ENCODE data around the gene SLC44A2.

Gene SLC44A2

GRCh38 chr19:10688545-10689280, 63.4 kb downstream of the SLC44A2 start:
- Histone ChIP-seq H3K27me3 (ENCODE audit: control insufficient read depth in 1 of 2, insufficient read depth in 1 of 2, low read length in 2 of 2) (no peaks in the 10 kb centered on the region), H2BK15ac (ENCODE audit: low read depth, poor library complexity, severe bottlenecking) (no peak overlapping the region), H3K18ac (ENCODE audit: low read depth in 1 of 2, low read length in 2 of 2) (no peak overlapping the region), H3K4me2 (ENCODE audit: low read length, poor library complexity, severe bottlenecking) (no peak overlapping the region), H2BK120ac (ENCODE audit: low read depth, low read length) (no peak overlapping the region), H2AFZ (ENCODE audit: low read depth, low read length) (no peak overlapping the region), H3K27ac (ENCODE audit: low read length, poor library complexity, severe bottlenecking) (no peak overlapping the region), H2BK5ac (ENCODE audit: low read depth, low read length, poor library complexity, severe bottlenecking) (no peak overlapping the region), H3K36me3 (ENCODE audit: control insufficient read depth in 1 of 2, insufficient read depth in 2 of 2, low read depth in 1 of 2, low read length in 2 of 2) (peaks cover 79 to 90% of the 10 kb centered on the region in 2 experiments), H3K4me1 (ENCODE audit: control insufficient read depth, insufficient read depth, low read depth, low read length) (peaks cover 12% of the 10 kb centered on the region), H3K4ac (ENCODE audit: low read depth in 1 of 2, low read length in 2 of 2) (no peak overlapping the region), H2AK5ac (ENCODE audit: low read length, severe bottlenecking) (no peak overlapping the region), H4K8ac (ENCODE audit: low read length) (no peak overlapping the region), H3K9ac (ENCODE audit: low read length) (no peak overlapping the region), H3K9me3 (ENCODE audit: control insufficient read depth, low read length) (no peaks in the 10 kb centered on the region), H3K14ac (ENCODE audit: low read length in 2 of 2) (no peak overlapping the region), H3K79me1 (replicated peaks; ENCODE audit: low read length, poor library complexity, severe bottlenecking) (peaks cover 56% of the 10 kb centered on the region), H3K23ac (ENCODE audit: low read length in 2 of 2) (no peak overlapping the region), H4K91ac (ENCODE audit: low read length) (no peak overlapping the region), H3K4me3 (ENCODE audit: insufficient read depth in 1 of 2, low read depth in 1 of 2, low read length in 2 of 2) (no peak overlapping the region), H2BK12ac (ENCODE audit: low read length in 2 of 2) (no peak overlapping the region)
- WGBS, result 98% methylated on average over 27 of the region's 27 CpGs
- DNase-seq, result no peak

GRCh38 chr19:10690341-10690781, 65.0 kb downstream of the SLC44A2 start:
- Histone ChIP-seq H3K18ac (ENCODE audit: low read depth in 1 of 2, low read length in 2 of 2) (no peak overlapping the region), H3K4me1 (ENCODE audit: control insufficient read depth, insufficient read depth, low read depth, low read length) (peaks cover 20% of the 10 kb centered on the region), H2BK5ac (ENCODE audit: low read depth, low read length, poor library complexity, severe bottlenecking) (no peak overlapping the region), H4K91ac (ENCODE audit: low read length) (no peak overlapping the region), H2BK15ac (ENCODE audit: low read depth, poor library complexity, severe bottlenecking) (no peak overlapping the region), H3K9ac (ENCODE audit: low read length) (no peak overlapping the region), H3K14ac (ENCODE audit: low read length in 2 of 2) (no peak overlapping the region), H4K8ac (ENCODE audit: low read length) (no peak overlapping the region), H2BK120ac (ENCODE audit: low read depth, low read length) (no peak overlapping the region), H3K23ac (ENCODE audit: low read length in 2 of 2) (no peak overlapping the region), H2AFZ (ENCODE audit: low read depth, low read length) (no peak overlapping the region), H3K36me3 (ENCODE audit: control insufficient read depth in 1 of 2, insufficient read depth in 2 of 2, low read depth in 1 of 2, low read length in 2 of 2) (peaks cover 63 to 80% of the 10 kb centered on the region in 2 experiments), H3K9me3 (ENCODE audit: control insufficient read depth, low read length) (no peaks in the 10 kb centered on the region), H3K4me2 (ENCODE audit: low read length, poor library complexity, severe bottlenecking) (no peak overlapping the region), H3K27ac (ENCODE audit: low read length, poor library complexity, severe bottlenecking) (no peak overlapping the region), H3K79me1 (replicated peaks; ENCODE audit: low read length, poor library complexity, severe bottlenecking) (peaks cover 52% of the 10 kb centered on the region), H3K27me3 (ENCODE audit: control insufficient read depth in 1 of 2, insufficient read depth in 1 of 2, low read length in 2 of 2) (no peaks in the 10 kb centered on the region), H3K4me3 (ENCODE audit: insufficient read depth in 1 of 2, low read depth in 1 of 2, low read length in 2 of 2) (no peak overlapping the region), H3K4ac (ENCODE audit: low read depth in 1 of 2, low read length in 2 of 2) (no peak overlapping the region), H2BK12ac (ENCODE audit: low read length in 2 of 2) (no peak overlapping the region), H2AK5ac (ENCODE audit: low read length, severe bottlenecking) (no peak overlapping the region)
- peak; percentile 56 for DNase-seq
- 91% methylated on average over 7 of the region's 7 CpGs for WGBS

GRCh38 chr19:10691178-10691881, 66.0 kb downstream of the SLC44A2 start:
- no peak overlapping the region for H3K18ac ChIP-seq (ENCODE audit: low read depth in 1 of 2, low read length in 2 of 2)
- peaks cover 24% of the 10 kb centered on the region for H3K4me1 ChIP-seq (ENCODE audit: control insufficient read depth, insufficient read depth, low read depth, low read length)
- H3K9me3 ChIP-seq (ENCODE audit: control insufficient read depth, low read length), result no peaks in the 10 kb centered on the region
- WGBS, result 95% methylated on average over 23 of the region's 23 CpGs
- H4K8ac ChIP-seq (ENCODE audit: low read length), result no peak overlapping the region
- no peak overlapping the region for H2BK5ac ChIP-seq (ENCODE audit: low read depth, low read length, poor library complexity, severe bottlenecking)
- H3K79me1 ChIP-seq (replicated peaks; ENCODE audit: low read length, poor library complexity, severe bottlenecking), result peaks cover 49% of the 10 kb centered on the region
- no peak overlapping the region for H3K27ac ChIP-seq (ENCODE audit: low read length, poor library complexity, severe bottlenecking)
- no peak overlapping the region for H3K4me3 ChIP-seq (ENCODE audit: insufficient read depth in 1 of 2, low read depth in 1 of 2, low read length in 2 of 2)
- no peak overlapping the region for H2AFZ ChIP-seq (ENCODE audit: low read depth, low read length)
- no peak overlapping the region for H3K4ac ChIP-seq (ENCODE audit: low read depth in 1 of 2, low read length in 2 of 2)
- no peak overlapping the region for H2BK12ac ChIP-seq (ENCODE audit: low read length in 2 of 2)
- no peak overlapping the region for H3K23ac ChIP-seq (ENCODE audit: low read length in 2 of 2)
- no peaks in the 10 kb centered on the region for H3K27me3 ChIP-seq (ENCODE audit: control insufficient read depth in 1 of 2, insufficient read depth in 1 of 2, low read length in 2 of 2)
- H3K14ac ChIP-seq (ENCODE audit: low read length in 2 of 2), result no peak overlapping the region
- H3K36me3 ChIP-seq (ENCODE audit: control insufficient read depth in 1 of 2, insufficient read depth in 2 of 2, low read depth in 1 of 2, low read length in 2 of 2), result peaks cover 57 to 71% of the 10 kb centered on the region in 2 experiments
- peak overlapping the region; percentile 34 for H4K91ac ChIP-seq (ENCODE audit: low read length)
- no peak overlapping the region for H3K4me2 ChIP-seq (ENCODE audit: low read length, poor library complexity, severe bottlenecking)
- H2BK15ac ChIP-seq (ENCODE audit: low read depth, poor library complexity, severe bottlenecking), result no peak overlapping the region
- DNase-seq, result no peak
- H2AK5ac ChIP-seq (ENCODE audit: low read length, severe bottlenecking), result no peak overlapping the region
- H2BK120ac ChIP-seq (ENCODE audit: low read depth, low read length), result no peak overlapping the region
- H3K9ac ChIP-seq (ENCODE audit: low read length), result no peak overlapping the region

GRCh38 chr19:10691883-10692282, 66.5 kb downstream of the SLC44A2 start:
- no peak overlapping the region for H3K4me2 ChIP-seq (ENCODE audit: low read length, poor library complexity, severe bottlenecking)
- H2BK12ac ChIP-seq (ENCODE audit: low read length in 2 of 2), result no peak overlapping the region
- H3K9ac ChIP-seq (ENCODE audit: low read length), result no peak overlapping the region
- H2BK120ac ChIP-seq (ENCODE audit: low read depth, low read length), result no peak overlapping the region
- no peak overlapping the region for H2AK5ac ChIP-seq (ENCODE audit: low read length, severe bottlenecking)
- WGBS, result 92% methylated on average over 5 of the region's 5 CpGs
- no peak overlapping the region for H2BK15ac ChIP-seq (ENCODE audit: low read depth, poor library complexity, severe bottlenecking)
- no peak overlapping the region for H3K14ac ChIP-seq (ENCODE audit: low read length in 2 of 2)
- no peak overlapping the region for H3K23ac ChIP-seq (ENCODE audit: low read length in 2 of 2)
- H3K18ac ChIP-seq (ENCODE audit: low read depth in 1 of 2, low read length in 2 of 2), result no peak overlapping the region
- H3K4me1 ChIP-seq (ENCODE audit: control insufficient read depth, insufficient read depth, low read depth, low read length), result peaks cover 22% of the 10 kb centered on the region
- no peaks in the 10 kb centered on the region for H3K27me3 ChIP-seq (ENCODE audit: control insufficient read depth in 1 of 2, insufficient read depth in 1 of 2, low read length in 2 of 2)
- H2BK5ac ChIP-seq (ENCODE audit: low read depth, low read length, poor library complexity, severe bottlenecking), result no peak overlapping the region
- no peaks in the 10 kb centered on the region for H3K9me3 ChIP-seq (ENCODE audit: control insufficient read depth, low read length)
- peaks cover 57 to 66% of the 10 kb centered on the region in 2 experiments for H3K36me3 ChIP-seq (ENCODE audit: control insufficient read depth in 1 of 2, insufficient read depth in 2 of 2, low read depth in 1 of 2, low read length in 2 of 2)
- no peak overlapping the region for H2AFZ ChIP-seq (ENCODE audit: low read depth, low read length)
- no peak overlapping the region for H3K4ac ChIP-seq (ENCODE audit: low read depth in 1 of 2, low read length in 2 of 2)
- no peak overlapping the region for H3K27ac ChIP-seq (ENCODE audit: low read length, poor library complexity, severe bottlenecking)
- H3K4me3 ChIP-seq (ENCODE audit: insufficient read depth in 1 of 2, low read depth in 1 of 2, low read length in 2 of 2), result no peak overlapping the region
- DNase-seq, result no peak
- no peak overlapping the region for H4K8ac ChIP-seq (ENCODE audit: low read length)
- peaks cover 44% of the 10 kb centered on the region for H3K79me1 ChIP-seq (replicated peaks; ENCODE audit: low read length, poor library complexity, severe bottlenecking)
- no peak overlapping the region for H4K91ac ChIP-seq (ENCODE audit: low read length)

Data from mesenchymal stem cell (in vitro differentiated cells and primary cell).